ENCODE data around the gene RIMBP2.

DNA sequence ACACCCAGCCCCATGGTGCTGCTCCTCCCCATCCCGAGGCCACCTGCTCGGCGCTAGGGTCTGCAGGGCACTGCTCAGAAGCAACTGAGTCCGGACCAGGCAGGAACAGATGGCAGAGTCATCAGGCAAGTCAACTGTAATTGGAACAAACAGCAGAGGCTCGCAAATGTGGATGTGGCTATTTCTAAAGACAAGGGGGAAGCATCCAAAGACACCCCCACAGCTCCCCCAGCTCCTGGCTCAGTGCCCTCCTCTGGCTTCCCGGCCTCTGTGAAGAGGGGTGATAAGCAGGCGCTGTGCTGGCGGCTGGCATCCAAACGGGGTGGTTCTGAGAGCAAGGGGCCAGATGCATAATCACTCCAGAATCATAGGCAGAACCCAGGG lies 252.8 kb downstream of the RIMBP2 start:
- TF ChIP-seq POLR2AphosphoS5 (IDR thresholded peaks at IDR 0.05; ENCODE audit: low read depth, low read length) (no peak), TAF1 (IDR thresholded peaks at IDR 0.05; ENCODE audit: borderline replicate concordance, insufficient read depth, low read length) (no peak), SIN3A (IDR thresholded peaks at IDR 0.05; ENCODE audit: borderline replicate concordance, insufficient read depth, low read length) (no peak)

Data from PFSK-1 (cell line).